ENCODE data around the gene KRT73. TPM values are rescaled to one million over a fixed set of nuclear protein-coding genes. Genes with fewer than 3 reads are reported as not detected.
A peak's percentile ranks its signal among the peaks of the same experiment; 100 is the strongest.

KRT73 gene
- total RNA-seq, 1 experiment from 2014 or later: not detected

- no peak overlapping the region for H3K18ac ChIP-seq (ENCODE audit: insufficient read length, low read depth, low read length)
- H2BK12ac ChIP-seq (ENCODE audit: insufficient read length, low read depth, low read length): no peak overlapping the region
- no peak overlapping the region for H3K56ac ChIP-seq (ENCODE audit: insufficient read length, low read depth, low read length)
- peaks cover 19% of the 10 kb centered on the region for H3K27me3 Mint-ChIP-seq (ENCODE audit: low read depth)
- H2BK15ac ChIP-seq (ENCODE audit: low read depth, low read length): no peak overlapping the region
- H3K4ac ChIP-seq (ENCODE audit: low read depth, low read length): no peak overlapping the region
- H2BK120ac ChIP-seq (ENCODE audit: low read depth, low read length, poor library complexity, severe bottlenecking): no peak overlapping the region
- no CpG with 5 or more reads among the region's 6 CpGs for WGBS (ENCODE audit: extremely low coverage, insufficient read length, low lambda C conversion rate)
- H3K23me2 ChIP-seq (ENCODE audit: insufficient read length, low read depth, low read length, poor library complexity, severe bottlenecking): no peaks in the 10 kb centered on the region
- H2BK5ac ChIP-seq (ENCODE audit: insufficient read length, low read length): no peak overlapping the region
- no peak for TF ChIP-seq CTCF (conservative IDR thresholded peaks at IDR 0.05)
- no peak overlapping the region for H3T11ph ChIP-seq (ENCODE audit: low read length)
- no peaks in the 10 kb centered on the region for H3K4me1 ChIP-seq (ENCODE audit: insufficient read depth, low read length)
- no peak overlapping the region for H3K27ac Mint-ChIP-seq
- H3K36me3 Mint-ChIP-seq (ENCODE audit: insufficient read depth in 1 of 3, low read depth in 3 of 3): no peaks in the 10 kb centered on the region
- no peak overlapping the region for H2BK20ac ChIP-seq (ENCODE audit: low read depth, low read length, poor library complexity, severe bottlenecking)
- H3K9me3 Mint-ChIP-seq: peaks cover under 1 to 2% of the 10 kb centered on the region in 2 experiments; a peak in 2 of 5 replicates
- H3K27me3 ChIP-seq (ENCODE audit: insufficient read depth, low read length): no peaks in the 10 kb centered on the region
- H2AK5ac ChIP-seq (ENCODE audit: insufficient read length, low read length): no peak overlapping the region
- H3K14ac ChIP-seq (ENCODE audit: insufficient read depth, low read length): no peak overlapping the region
- H4K5ac ChIP-seq (ENCODE audit: insufficient read length, low read depth, low read length): no peak overlapping the region
- no peak overlapping the region for H4K8ac ChIP-seq (replicated peaks; ENCODE audit: insufficient read length, low read depth, low read length)
- H3K4me2 ChIP-seq (ENCODE audit: insufficient read depth, insufficient read length, low read length): no peak overlapping the region
- H3K4me3 Mint-ChIP-seq: no peak overlapping the region
- peaks cover 2% of the 10 kb centered on the region for H4K20me1 ChIP-seq (ENCODE audit: control insufficient read depth, insufficient read depth, insufficient read length)
- H3K79me1 ChIP-seq (ENCODE audit: insufficient read depth, low read depth, low read length, poor library complexity, severe bottlenecking): no peaks in the 10 kb centered on the region
- H3K9ac ChIP-seq (ENCODE audit: extremely low read depth, insufficient read length, low read length): no peak overlapping the region
- H4K91ac ChIP-seq (ENCODE audit: insufficient read length, low read depth, low read length): no peak overlapping the region
- peak; percentile 5 for DNase-seq
- H3K9me3 ChIP-seq (ENCODE audit: control insufficient read depth, low read depth, low read length): no peaks in the 10 kb centered on the region
- no peak overlapping the region for H2AFZ ChIP-seq (ENCODE audit: low read length)
- H3K4me1 Mint-ChIP-seq: peaks cover 0 to 4% of the 10 kb centered on the region in 2 experiments; a peak in 2 of 4 replicates
- no peak overlapping the region for H3K27ac ChIP-seq (ENCODE audit: insufficient read length, low read depth, low read length)
- H3K23ac ChIP-seq (ENCODE audit: insufficient read length, low read depth, low read length): no peak overlapping the region
- H3K79me2 ChIP-seq (ENCODE audit: insufficient read depth, low read length): no peaks in the 10 kb centered on the region
Observed at GRCh38 chr12:52657250-52657902, 39.0 kb upstream of the KRT73 start.
